ENCODE results near the gene GOLGA8B.

- TF ChIP-seq CTCF (optimal IDR thresholded peaks at IDR 0.05 in 1 of 3, IDR thresholded peaks at IDR 0.05 in 1 of 3, conservative IDR thresholded peaks at IDR 0.05 in 1 of 3; ENCODE audit: extremely low read depth in 1 of 3, insufficient read depth in 2 of 3, low read length in 3 of 3) (no peak), EZH2 (IDR thresholded peaks at IDR 0.05; ENCODE audit: low read length) (no peak)
These were observed 36.7 kb upstream of the GOLGA8B start for GRCh38 chr15:34620142-34620541.
